Right cardiac atrium (tissue), 5 donors: ENCODE results near the gene AFAP1. TPM values are rescaled to one million over a fixed set of nuclear protein-coding genes. Genes with fewer than 3 reads are reported as not detected.

Source experiments
- ATAC-seq, 2 donors: fragments of 200-7000 bp; cut with Tn5 transposase; one replicate each; pipeline versions ENCODE4 v1.8.0 to v1.9.1; 2020; ENCODE audit warnings: moderate library complexity in 2 of 2, mild to moderate bottlenecking in 1 of 2
- DNase-seq, 3 donors: peaks; one replicate each; pipeline ENCODE4 v3.0.0-alpha.2; 2020
- H3K27ac ChIP-seq: one replicate; pipeline ENCODE4 v1.5.1; 2013; ENCODE audit warnings: mild to moderate bottlenecking, low read length, control low read depth, moderate library complexity
- H3K27me3 ChIP-seq: one replicate; pipeline ENCODE4 v1.6.1; 2013; ENCODE audit not compliant: control insufficient read depth, insufficient read depth
- H3K4me1 ChIP-seq: one replicate; pipeline ENCODE4 v1.6.1; 2013; ENCODE audit warnings: low read length; ENCODE audit not compliant: control insufficient read depth, insufficient read depth
- H3K4me3 ChIP-seq: one replicate; pipeline ENCODE4 v1.5.1; 2013; ENCODE audit warnings: low read length, control low read depth
- H3K9me3 ChIP-seq: one replicate; pipeline ENCODE4 v1.6.1; 2013; ENCODE audit warnings: low read length; ENCODE audit not compliant: control insufficient read depth
- WGBS: extraction: QIAGEN DNeasy Blood & Tissue Kit; methylation state at CpG from one replicate; pipeline ENCODE4 v1.1.7; 2013; 5-methylcytosine and 5-hydroxymethylcytosine counted together
- intact Hi-C, 4 donors: fragments of 100-400 bp; cut with DNase I; formaldehyde crosslinking; loops; one replicate each; pipeline versions ENCODE4 v1.11.0 to v1.14.0; 2022 to 2023
- polyA plus RNA-seq: library from polyadenylated mRNA; stranded (reverse); fragments of 200-250 nt; gene quantifications from one replicate; pipeline ENCODE4 v1.2.3, GENCODE V29; 2013
- total RNA-seq, 4 donors: library from RNA; stranded (reverse); fragmentation: NEBNext Ultra II Directional; extraction: Animal tissue kit (Norgen Biotek cat#: 25700); gene quantifications; one replicate each; pipeline ENCODE4 v1.2.1, GENCODE V29; 2021
- donor health status: healthy with polysubstance abuse.
- donor health status: DM: no; HTN: yes; CAD: no.
- donor health status: DM: no; HTN: no; CAD: no.
- donor health status: DM: no; HTN: yes; CAD: no; lungs with severe emphysema.
- donor health status: DM: yes; HTN: yes; CAD: no.

AFAP1 gene
- total and polyA plus RNA-seq, 5 donors: 7.8 to 43.6 (median 25.4) TPM

- ATAC-seq: no peak
- Histone ChIP-seq H3K4me1 (peaks cover 8% of the 10 kb centered on the region), H3K4me3 (no peak overlapping the region), H3K27ac (no peak overlapping the region), H3K9me3 (no peaks in the 10 kb centered on the region), H3K27me3 (no peaks in the 10 kb centered on the region)
- WGBS: 86% methylated on average over 3 of the region's 3 CpGs
- intact Hi-C loops: no loop called here
- DNase-seq: no peak
Measured at GRCh38 chr4:7887436-7887835, 52.2 kb downstream of the AFAP1 start.

- no peak overlapping the region for H3K27ac ChIP-seq
- no peaks in the 10 kb centered on the region for H3K27me3 ChIP-seq
- H3K9me3 ChIP-seq: no peaks in the 10 kb centered on the region
- peaks cover 4% of the 10 kb centered on the region for H3K4me1 ChIP-seq
- no peak for DNase-seq
- peak overlapping the region; percentile 9 for H3K4me3 ChIP-seq
- intact Hi-C loops: no loop called here
- no peak for ATAC-seq
- WGBS: 39% methylated on average over 9 of the region's 9 CpGs
Measured at GRCh38 chr4:7886007-7886973, 53.4 kb downstream of the AFAP1 start.

DNA sequence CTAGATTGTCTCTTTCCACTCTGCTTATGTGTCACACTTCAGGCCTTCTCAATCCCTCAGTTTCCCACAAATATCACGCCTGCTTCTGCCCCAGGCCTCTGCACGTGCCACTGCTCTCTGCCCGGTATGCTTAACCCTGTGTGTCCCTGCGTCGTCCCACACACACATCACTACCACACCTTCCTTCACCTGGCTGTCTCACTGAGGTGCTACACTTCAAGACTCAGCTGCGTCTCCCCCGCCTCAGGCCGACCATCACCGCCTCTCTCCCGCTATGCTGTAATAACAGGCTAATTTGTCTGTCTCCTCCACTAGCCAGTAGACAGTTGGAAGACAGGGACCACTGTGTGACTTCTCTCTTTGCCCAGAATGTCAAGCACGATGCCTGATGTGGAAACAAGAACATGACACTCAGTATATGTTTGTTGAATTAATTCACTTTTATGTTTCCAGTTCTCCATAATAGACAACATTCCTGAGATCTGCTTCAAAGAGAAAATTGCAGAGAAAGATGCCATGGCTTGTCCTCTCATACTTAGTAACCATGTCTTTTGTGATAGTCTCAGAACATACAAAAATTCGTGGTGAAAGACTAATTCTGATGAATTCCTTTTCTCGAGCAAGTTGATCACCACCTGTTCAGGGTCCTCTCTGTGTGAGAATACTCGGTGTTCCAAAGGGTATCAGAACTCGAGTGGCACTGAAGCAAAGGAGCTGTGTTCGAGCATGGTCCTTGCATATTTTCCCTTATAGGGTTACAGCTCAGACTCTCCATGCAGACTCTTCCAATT, 54.2 kb downstream of the AFAP1 start:
- Histone ChIP-seq H3K27me3 (no peaks in the 10 kb centered on the region), H3K4me1 (peaks cover 12% of the 10 kb centered on the region), H3K27ac (peak overlapping the region; percentile 17), H3K4me3 (peak overlapping the region; percentile 9), H3K9me3 (no peaks in the 10 kb centered on the region)
- intact Hi-C loops: no loop called here
- WGBS: 71% methylated on average over 16 of the region's 16 CpGs
- ATAC-seq (peak; percentile 29 to 65), DNase-seq (no peak)

DNA sequence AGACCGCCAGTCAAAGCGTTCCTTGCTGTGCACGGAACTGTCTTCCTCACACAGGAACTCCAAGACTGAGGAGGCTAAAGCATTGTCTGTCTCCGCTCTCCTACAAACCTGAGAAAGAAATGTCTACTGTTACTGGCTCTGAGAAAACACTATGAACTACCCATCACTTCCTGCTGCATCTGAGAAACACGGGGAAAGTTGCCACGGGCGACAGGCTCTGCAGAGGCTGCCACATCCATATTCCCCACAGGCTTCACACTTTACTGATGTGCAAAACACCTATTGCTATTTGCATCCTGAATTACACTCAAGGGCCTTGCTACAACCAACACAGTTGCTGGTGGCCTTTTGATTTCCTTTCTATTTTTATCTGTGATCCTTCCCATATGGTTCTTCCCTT, 59.0 kb downstream of the AFAP1 start:
- Histone ChIP-seq H3K27ac (no peak overlapping the region), H3K27me3 (no peaks in the 10 kb centered on the region), H3K9me3 (no peaks in the 10 kb centered on the region), H3K4me1 (peaks cover 17% of the 10 kb centered on the region), H3K4me3 (no peak overlapping the region)
- intact Hi-C loops: no loop called here
- DNase-seq (no peak), ATAC-seq (no peak)
- WGBS: 61% methylated on average over 7 of the region's 7 CpGs

GRCh38 chr4:7879127-7879526, 60.5 kb downstream of the AFAP1 start:
- no peak overlapping the region for H3K27ac ChIP-seq
- 64% methylated on average over 6 of the region's 6 CpGs for WGBS

GRCh38 chr4:7878323-7878722, 61.3 kb downstream of the AFAP1 start:
- DNase-seq (no peak), ATAC-seq (no peak)
- Histone ChIP-seq H3K4me3 (no peak overlapping the region), H3K9me3 (no peaks in the 10 kb centered on the region), H3K4me1 (peaks cover 14% of the 10 kb centered on the region), H3K27me3 (no peaks in the 10 kb centered on the region), H3K27ac (no peak overlapping the region)
- intact Hi-C loops: no loop called here
- 71% methylated on average over 6 of the region's 6 CpGs for WGBS

More at GRCh38 chr4:7879127-7879526, 60.5 kb downstream of the AFAP1 start:
- ATAC-seq (no peak), DNase-seq (no peak)
- H3K27me3 ChIP-seq: no peaks in the 10 kb centered on the region
- no peak overlapping the region for H3K4me3 ChIP-seq
- H3K9me3 ChIP-seq: no peaks in the 10 kb centered on the region
- intact Hi-C loops: no loop called here
- peaks cover 14% of the 10 kb centered on the region for H3K4me1 ChIP-seq

DNA sequence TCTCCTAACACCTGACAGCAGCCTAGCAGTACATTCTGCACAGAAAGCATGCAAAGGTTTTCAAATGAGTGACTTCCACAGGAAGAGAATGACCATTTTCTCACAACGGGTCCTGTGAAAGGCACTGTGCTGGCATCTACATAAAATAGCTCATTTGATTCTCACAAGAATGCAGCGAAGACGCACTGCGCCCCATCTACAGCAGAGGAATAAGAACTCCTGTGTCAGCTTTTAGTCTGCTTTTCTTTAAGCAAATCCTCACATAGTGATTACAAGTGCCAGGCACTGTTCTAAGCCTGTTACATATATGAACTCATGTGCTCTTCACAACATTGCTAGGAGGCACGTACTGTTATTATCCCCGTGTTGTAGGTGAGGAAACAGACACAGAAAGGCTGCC, 62.5 kb downstream of the AFAP1 start:
- no peak for DNase-seq
- 71% methylated on average over 6 of the region's 6 CpGs for WGBS
- Histone ChIP-seq H3K4me3 (no peak overlapping the region), H3K27me3 (no peaks in the 10 kb centered on the region), H3K27ac (no peak overlapping the region), H3K4me1 (peaks cover 14% of the 10 kb centered on the region), H3K9me3 (no peaks in the 10 kb centered on the region)
- intact Hi-C loops: no loop called here
- no peak for ATAC-seq

GRCh38 chr4:7876201-7876875, 63.3 kb downstream of the AFAP1 start:
- 25% methylated on average over 15 of the region's 15 CpGs for WGBS
- ATAC-seq (peak; percentile 49 to 68), DNase-seq (peak in 1 of 3 donors; percentile 68)
- H3K27ac ChIP-seq: peak overlapping the region; percentile 5
- peaks cover 16% of the 10 kb centered on the region for H3K4me1 ChIP-seq
- intact Hi-C loops: no loop called here
- no peaks in the 10 kb centered on the region for H3K27me3 ChIP-seq
- no peak overlapping the region for H3K4me3 ChIP-seq
- no peaks in the 10 kb centered on the region for H3K9me3 ChIP-seq

DNA sequence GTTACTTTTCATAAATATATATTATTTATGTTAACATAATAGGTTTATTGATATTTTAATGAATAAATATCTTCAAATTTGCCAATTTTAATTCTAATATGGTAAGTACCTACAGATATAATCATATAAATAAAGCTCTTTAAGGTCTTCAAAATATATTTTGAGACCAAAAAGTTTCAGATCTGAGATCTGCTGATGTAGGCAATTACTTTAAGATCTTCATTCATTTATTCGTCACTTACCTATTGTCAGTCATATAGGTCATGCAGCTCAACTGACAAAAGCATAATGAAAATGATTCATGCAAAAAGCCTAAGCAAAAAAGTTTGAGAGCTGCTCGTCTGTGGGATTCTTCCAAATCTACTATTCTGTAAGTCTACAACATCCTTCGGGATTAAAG, 64.8 kb downstream of the AFAP1 start:
- 93% methylated on average over 3 of the region's 3 CpGs for WGBS
- H3K4me3 ChIP-seq: no peak overlapping the region
- H3K4me1 ChIP-seq: peaks cover 13% of the 10 kb centered on the region
- DNase-seq (no peak), ATAC-seq (no peak)
- no peaks in the 10 kb centered on the region for H3K27me3 ChIP-seq
- no peak overlapping the region for H3K27ac ChIP-seq
- H3K9me3 ChIP-seq: no peaks in the 10 kb centered on the region
- intact Hi-C loops: no loop called here

GRCh38 chr4:7873881-7874280, 65.8 kb downstream of the AFAP1 start:
- ATAC-seq: no peak

More at GRCh38 chr4:7873881-7874280, 65.8 kb downstream of the AFAP1 start:
- 100% methylated on average over 1 of the region's 1 CpG for WGBS
- no peak overlapping the region for H3K27ac ChIP-seq
- H3K27me3 ChIP-seq: no peaks in the 10 kb centered on the region
- H3K4me3 ChIP-seq: no peak overlapping the region
- H3K4me1 ChIP-seq: peaks cover 13% of the 10 kb centered on the region
- no peak for DNase-seq
- no peaks in the 10 kb centered on the region for H3K9me3 ChIP-seq
- intact Hi-C loops: no loop called here
